ENCODE results near the gene PRSS12.

DNA sequence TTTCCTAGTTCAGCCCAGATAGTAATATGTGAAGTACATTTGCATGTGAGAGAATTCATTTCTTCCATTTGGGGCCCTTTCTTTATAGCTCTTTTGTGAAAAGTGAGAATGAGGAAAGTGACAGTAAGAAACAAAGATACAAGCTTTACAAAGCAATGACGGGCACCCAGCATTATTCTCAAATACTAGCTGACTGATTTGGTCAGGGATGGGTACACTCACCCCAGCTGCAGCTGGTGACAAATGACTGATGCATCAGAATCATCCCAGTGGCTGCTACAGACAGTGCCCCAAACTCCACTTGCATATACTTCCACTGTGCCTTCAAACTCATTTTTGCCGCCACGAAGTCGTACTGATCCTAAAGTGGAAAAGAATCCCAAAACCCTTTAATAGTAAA is 14.8 kb downstream of the PRSS12 start:
- TF ChIP-seq POLR2A (IDR thresholded peaks at IDR 0.05) = no peak
- TF ChIP-seq, protein P1, sequence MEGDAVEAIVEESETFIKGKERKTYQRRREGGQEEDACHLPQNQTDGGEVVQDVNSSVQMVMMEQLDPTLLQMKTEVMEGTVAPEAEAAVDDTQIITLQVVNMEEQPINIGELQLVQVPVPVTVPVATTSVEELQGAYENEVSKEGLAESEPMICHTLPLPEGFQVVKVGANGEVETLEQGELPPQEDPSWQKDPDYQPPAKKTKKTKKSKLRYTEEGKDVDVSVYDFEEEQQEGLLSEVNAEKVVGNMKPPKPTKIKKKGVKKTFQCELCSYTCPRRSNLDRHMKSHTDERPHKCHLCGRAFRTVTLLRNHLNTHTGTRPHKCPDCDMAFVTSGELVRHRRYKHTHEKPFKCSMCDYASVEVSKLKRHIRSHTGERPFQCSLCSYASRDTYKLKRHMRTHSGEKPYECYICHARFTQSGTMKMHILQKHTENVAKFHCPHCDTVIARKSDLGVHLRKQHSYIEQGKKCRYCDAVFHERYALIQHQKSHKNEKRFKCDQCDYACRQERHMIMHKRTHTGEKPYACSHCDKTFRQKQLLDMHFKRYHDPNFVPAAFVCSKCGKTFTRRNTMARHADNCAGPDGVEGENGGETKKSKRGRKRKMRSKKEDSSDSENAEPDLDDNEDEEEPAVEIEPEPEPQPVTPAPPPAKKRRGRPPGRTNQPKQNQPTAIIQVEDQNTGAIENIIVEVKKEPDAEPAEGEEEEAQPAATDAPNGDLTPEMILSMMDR (IDR thresholded peaks at IDR 0.05 in 4 of 5, conservative IDR thresholded peaks at IDR 0.05 in 1 of 5) = no peak
